ENCODE data around the gene HSD17B10.

The HSD17B10 gene

GRCh38 chrX:53442322-53442631, 8.1 kb upstream of the HSD17B10 start:
- peak overlapping the region; percentile 88 for H3K27ac ChIP-seq (replicated peaks)
- DNase-seq (ENCODE audit: low read depth in 1 of 2, low spot score in 1 of 2) = peak; percentile 81 to 82
- peak overlapping the region; percentile 42 for H3K4me3 ChIP-seq (replicated peaks; ENCODE audit: insufficient read depth, low read length)
- H3K27me3 ChIP-seq (ENCODE audit: insufficient read depth, poor library complexity, severe bottlenecking) = no peaks in the 10 kb centered on the region
- TF ChIP-seq POLR2AphosphoS5 (IDR thresholded peaks at IDR 0.05; ENCODE audit: low read depth) (peak; percentile 35; the same call in 1 of the 2 replicates), SPI1 (IDR thresholded peaks at IDR 0.05; ENCODE audit: borderline replicate concordance, low read depth) (peak; percentile 33; the same call in 1 of the 2 replicates), GABPA (IDR thresholded peaks at IDR 0.05; ENCODE audit: low read depth) (no peak), REST (IDR thresholded peaks at IDR 0.05; ENCODE audit: insufficient replicate concordance, low read depth) (no peak)
- TF ChIP-seq, protein P1, sequence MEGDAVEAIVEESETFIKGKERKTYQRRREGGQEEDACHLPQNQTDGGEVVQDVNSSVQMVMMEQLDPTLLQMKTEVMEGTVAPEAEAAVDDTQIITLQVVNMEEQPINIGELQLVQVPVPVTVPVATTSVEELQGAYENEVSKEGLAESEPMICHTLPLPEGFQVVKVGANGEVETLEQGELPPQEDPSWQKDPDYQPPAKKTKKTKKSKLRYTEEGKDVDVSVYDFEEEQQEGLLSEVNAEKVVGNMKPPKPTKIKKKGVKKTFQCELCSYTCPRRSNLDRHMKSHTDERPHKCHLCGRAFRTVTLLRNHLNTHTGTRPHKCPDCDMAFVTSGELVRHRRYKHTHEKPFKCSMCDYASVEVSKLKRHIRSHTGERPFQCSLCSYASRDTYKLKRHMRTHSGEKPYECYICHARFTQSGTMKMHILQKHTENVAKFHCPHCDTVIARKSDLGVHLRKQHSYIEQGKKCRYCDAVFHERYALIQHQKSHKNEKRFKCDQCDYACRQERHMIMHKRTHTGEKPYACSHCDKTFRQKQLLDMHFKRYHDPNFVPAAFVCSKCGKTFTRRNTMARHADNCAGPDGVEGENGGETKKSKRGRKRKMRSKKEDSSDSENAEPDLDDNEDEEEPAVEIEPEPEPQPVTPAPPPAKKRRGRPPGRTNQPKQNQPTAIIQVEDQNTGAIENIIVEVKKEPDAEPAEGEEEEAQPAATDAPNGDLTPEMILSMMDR (IDR thresholded peaks at IDR 0.05; ENCODE audit: insufficient read depth, low read length) = no peak

DNA sequence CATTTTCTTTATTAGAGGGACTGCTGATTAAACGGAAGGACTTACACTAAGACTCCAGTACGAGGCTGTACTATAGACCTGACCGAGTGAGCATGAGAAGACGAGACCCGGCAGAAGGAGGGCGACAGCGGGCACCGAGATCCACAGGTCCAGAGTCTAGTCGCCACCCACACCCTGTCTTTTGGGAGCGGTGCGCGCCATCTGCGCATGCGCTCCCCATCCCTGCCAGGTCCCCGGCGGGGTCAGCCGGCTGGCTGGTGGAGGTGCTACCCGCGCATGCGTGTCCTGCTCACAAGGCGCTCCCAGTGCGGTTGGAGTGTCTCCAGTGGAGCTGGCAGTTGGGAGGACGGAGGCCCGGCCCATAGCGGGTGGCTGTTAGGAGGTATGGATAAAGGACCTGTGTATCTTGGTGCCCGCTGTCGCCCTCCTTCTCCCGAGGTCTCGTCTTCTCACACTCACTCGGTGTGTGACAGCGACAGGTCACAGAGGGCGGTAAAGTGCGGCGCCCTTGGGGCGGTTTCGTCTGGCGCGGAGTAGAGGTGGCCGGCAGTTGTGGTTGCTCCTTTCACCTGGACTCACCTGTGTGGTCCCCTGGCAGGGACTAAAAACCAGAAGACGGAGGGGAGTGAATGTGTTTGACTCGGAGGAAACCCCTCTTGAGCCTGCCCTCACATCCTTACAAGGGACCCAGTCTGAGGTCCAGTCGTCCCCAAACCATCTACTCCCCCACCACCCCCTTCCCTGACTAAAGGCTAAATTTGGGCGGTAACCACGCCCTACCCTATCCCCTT, 7.6 kb upstream of the HSD17B10 start:
- Histone ChIP-seq H3K27ac (replicated peaks) (peak overlapping the region; percentile 88), H3K27me3 (ENCODE audit: insufficient read depth, poor library complexity, severe bottlenecking) (no peaks in the 10 kb centered on the region), H3K4me3 (replicated peaks; ENCODE audit: insufficient read depth, low read length) (peak overlapping the region; percentile 42)
- DNase-seq (ENCODE audit: low read depth in 1 of 2, low spot score in 1 of 2) = peak; percentile 77 to 89
- no peak for TF ChIP-seq SPI1 (IDR thresholded peaks at IDR 0.05; ENCODE audit: borderline replicate concordance, low read depth)
- no peak for TF ChIP-seq REST (IDR thresholded peaks at IDR 0.05; ENCODE audit: insufficient replicate concordance, low read depth)

GRCh38 chrX:53440621-53441517, 6.7 kb upstream of the HSD17B10 start:
- peak overlapping the region; percentile 88 for H3K27ac ChIP-seq (replicated peaks)
- H3K4me3 ChIP-seq (replicated peaks; ENCODE audit: insufficient read depth, low read length) = peak overlapping the region; percentile 42
- TF ChIP-seq REST (IDR thresholded peaks at IDR 0.05; ENCODE audit: insufficient replicate concordance, low read depth) (no peak), SPI1 (IDR thresholded peaks at IDR 0.05; ENCODE audit: borderline replicate concordance, low read depth) (no peak), GABPA (IDR thresholded peaks at IDR 0.05; ENCODE audit: low read depth) (no peak)
- TF ChIP-seq, protein P1 (IDR thresholded peaks at IDR 0.05; ENCODE audit: insufficient read depth, low read length) = no peak

More at GRCh38 chrX:53440621-53441517, 6.7 kb upstream of the HSD17B10 start:
- peak; percentile 78 to 90 for DNase-seq (ENCODE audit: low read depth in 1 of 2, low spot score in 1 of 2)
- no peaks in the 10 kb centered on the region for H3K27me3 ChIP-seq (ENCODE audit: insufficient read depth, poor library complexity, severe bottlenecking)

Measured in HL-60 (cell line).